Testis (tissue), 2 donors: ENCODE measurements around the gene VPS50.

Experiments used
- POLR2A ChIP-seq: fragments of 450-650 bp; IDR thresholded peaks from one replicate; pipeline ENCODE4 v1.6.1; 2017; ENCODE audit warnings: antibody characterized with exemption, mild to moderate bottlenecking, moderate library complexity
- TF ChIP-seq, protein P1 (sequence below), 3 experiments: fragments of 450-650 bp in 2 of 3; fragments of 200-600 bp in 1 of 3; sonication (generic) in 1 of 3; IDR thresholded peaks; one replicate each; pipeline ENCODE4 v1.5.1; 2016 to 2019; ENCODE audit warnings: antibody characterized with exemption in 3 of 3, mild to moderate bottlenecking in 2 of 3, moderate library complexity in 1 of 3

DNA sequence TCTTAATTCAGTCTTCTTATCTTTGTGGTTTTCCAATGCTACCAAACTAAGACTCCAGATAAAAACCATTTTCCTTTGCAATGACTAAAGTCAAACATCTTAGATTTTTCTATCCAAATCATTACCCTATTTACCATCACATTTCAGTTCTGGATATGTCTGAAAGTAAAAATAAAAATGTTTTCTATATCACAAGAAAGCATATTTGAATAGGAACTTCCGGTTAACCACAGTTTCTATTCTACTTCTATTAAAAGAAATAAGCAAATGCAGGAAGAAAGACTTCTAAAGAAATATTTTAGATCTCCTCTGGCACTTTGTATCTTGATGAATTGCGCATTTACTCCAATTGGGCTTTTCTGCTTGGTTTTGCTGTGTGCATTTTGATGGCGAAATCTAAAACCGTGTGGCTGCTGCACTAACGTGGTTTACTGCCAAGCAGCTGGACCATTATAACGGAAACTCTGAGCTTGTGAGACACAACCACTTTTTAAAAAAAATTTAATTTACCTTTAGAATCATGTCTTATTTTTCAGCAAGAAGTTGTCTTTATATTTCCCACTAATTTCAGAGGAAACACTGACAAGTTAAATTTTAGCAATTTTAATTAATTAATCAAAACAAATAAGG lies 146.1 kb downstream of the VPS50 start:
- TF ChIP-seq, protein P1, sequence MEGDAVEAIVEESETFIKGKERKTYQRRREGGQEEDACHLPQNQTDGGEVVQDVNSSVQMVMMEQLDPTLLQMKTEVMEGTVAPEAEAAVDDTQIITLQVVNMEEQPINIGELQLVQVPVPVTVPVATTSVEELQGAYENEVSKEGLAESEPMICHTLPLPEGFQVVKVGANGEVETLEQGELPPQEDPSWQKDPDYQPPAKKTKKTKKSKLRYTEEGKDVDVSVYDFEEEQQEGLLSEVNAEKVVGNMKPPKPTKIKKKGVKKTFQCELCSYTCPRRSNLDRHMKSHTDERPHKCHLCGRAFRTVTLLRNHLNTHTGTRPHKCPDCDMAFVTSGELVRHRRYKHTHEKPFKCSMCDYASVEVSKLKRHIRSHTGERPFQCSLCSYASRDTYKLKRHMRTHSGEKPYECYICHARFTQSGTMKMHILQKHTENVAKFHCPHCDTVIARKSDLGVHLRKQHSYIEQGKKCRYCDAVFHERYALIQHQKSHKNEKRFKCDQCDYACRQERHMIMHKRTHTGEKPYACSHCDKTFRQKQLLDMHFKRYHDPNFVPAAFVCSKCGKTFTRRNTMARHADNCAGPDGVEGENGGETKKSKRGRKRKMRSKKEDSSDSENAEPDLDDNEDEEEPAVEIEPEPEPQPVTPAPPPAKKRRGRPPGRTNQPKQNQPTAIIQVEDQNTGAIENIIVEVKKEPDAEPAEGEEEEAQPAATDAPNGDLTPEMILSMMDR (IDR thresholded peaks at IDR 0.05): no peak
- no peak for TF ChIP-seq POLR2A
